Endothelial cell (in vitro differentiated cells): ENCODE data around the gene AQP7. TPM values are rescaled to one million over a fixed set of nuclear protein-coding genes. Genes with fewer than 3 reads are reported as not detected.

ENCODE experiments used
- DNase-seq: peaks from one replicate; pipeline ENCODE4 v3.0.0; 2021; ENCODE audit warnings: low spot score
- H3K27ac Mint-ChIP-seq: one replicate; pipeline ENCODE4 v1.8.0; 2021; ENCODE audit warnings: mixed read lengths, inconsistent platforms; ENCODE audit not compliant: unreplicated experiment
- H3K27me3 Mint-ChIP-seq: one replicate; pipeline ENCODE4 v1.8.0; 2021; ENCODE audit warnings: mild to moderate bottlenecking, moderate library complexity, mixed read lengths, inconsistent platforms; ENCODE audit not compliant: unreplicated experiment
- H3K36me3 Mint-ChIP-seq: one replicate; pipeline ENCODE4 v1.8.0; 2021; ENCODE audit warnings: mild to moderate bottlenecking, low read depth, mixed read lengths, inconsistent platforms; ENCODE audit not compliant: unreplicated experiment
- H3K4me1 Mint-ChIP-seq: one replicate; pipeline ENCODE4 v1.8.0; 2021; ENCODE audit warnings: mild to moderate bottlenecking, mixed read lengths, inconsistent platforms; ENCODE audit not compliant: unreplicated experiment
- H3K4me3 Mint-ChIP-seq: one replicate; pipeline ENCODE4 v1.8.0; 2021; ENCODE audit warnings: mild to moderate bottlenecking, mixed read lengths, inconsistent platforms; ENCODE audit not compliant: unreplicated experiment
- H3K9me3 Mint-ChIP-seq: one replicate; pipeline ENCODE4 v1.8.0; 2021; ENCODE audit warnings: mixed read lengths, inconsistent platforms; ENCODE audit not compliant: unreplicated experiment
- total RNA-seq: library from RNA; stranded (reverse); fragmentation: NEBNext Ultra II Directional; extraction: Animal tissue kit (Norgen Biotek cat#: 25700); gene quantifications from one replicate; pipeline ENCODE4 v1.2.1, GENCODE V29; 2021; ENCODE audit not compliant: unreplicated experiment
- TF ChIP-seq, protein P1 (sequence below): fragments of 200-600 bp; sonication (generic); IDR thresholded peaks from one replicate; pipeline ENCODE4 v1.5.0; 2021; ENCODE audit warnings: antibody characterized with exemption; ENCODE audit not compliant: unreplicated experiment

Gene AQP7
- total RNA-seq, 1 donor from 2014 or later, result 0.64 TPM

- TF ChIP-seq, protein P1, sequence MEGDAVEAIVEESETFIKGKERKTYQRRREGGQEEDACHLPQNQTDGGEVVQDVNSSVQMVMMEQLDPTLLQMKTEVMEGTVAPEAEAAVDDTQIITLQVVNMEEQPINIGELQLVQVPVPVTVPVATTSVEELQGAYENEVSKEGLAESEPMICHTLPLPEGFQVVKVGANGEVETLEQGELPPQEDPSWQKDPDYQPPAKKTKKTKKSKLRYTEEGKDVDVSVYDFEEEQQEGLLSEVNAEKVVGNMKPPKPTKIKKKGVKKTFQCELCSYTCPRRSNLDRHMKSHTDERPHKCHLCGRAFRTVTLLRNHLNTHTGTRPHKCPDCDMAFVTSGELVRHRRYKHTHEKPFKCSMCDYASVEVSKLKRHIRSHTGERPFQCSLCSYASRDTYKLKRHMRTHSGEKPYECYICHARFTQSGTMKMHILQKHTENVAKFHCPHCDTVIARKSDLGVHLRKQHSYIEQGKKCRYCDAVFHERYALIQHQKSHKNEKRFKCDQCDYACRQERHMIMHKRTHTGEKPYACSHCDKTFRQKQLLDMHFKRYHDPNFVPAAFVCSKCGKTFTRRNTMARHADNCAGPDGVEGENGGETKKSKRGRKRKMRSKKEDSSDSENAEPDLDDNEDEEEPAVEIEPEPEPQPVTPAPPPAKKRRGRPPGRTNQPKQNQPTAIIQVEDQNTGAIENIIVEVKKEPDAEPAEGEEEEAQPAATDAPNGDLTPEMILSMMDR, result no peak
- Mint-ChIP-seq H3K27ac (peak overlapping the region; percentile 2), H3K4me1 (peaks cover 11% of the 10 kb centered on the region), H3K9me3 (no peaks in the 10 kb centered on the region), H3K27me3 (no peaks in the 10 kb centered on the region), H3K36me3 (peaks cover 3% of the 10 kb centered on the region), H3K4me3 (no peak overlapping the region)
- DNase-seq, result no peak
Observed at GRCh38 chr9:33354651-33355211, 47.6 kb downstream of the AQP7 start.

DNA sequence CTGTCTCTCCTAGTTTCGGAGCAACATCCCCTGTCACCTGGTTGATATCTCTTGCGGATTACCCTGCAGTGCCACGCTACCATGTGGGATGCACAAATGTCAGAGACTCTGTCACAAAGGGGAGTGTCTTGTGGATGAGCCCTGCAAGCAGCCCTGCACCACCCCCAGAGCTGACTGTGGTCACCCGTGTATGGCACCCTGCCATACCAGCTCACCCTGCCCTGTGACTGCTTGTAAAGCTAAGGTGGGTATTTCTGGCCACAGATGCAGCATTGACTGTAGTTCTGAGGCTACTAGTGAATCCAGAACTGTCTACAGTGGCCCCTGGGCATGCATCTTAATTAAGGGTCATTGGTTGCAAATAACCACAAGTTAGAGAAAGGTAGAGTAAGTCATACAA lies 50.8 kb downstream of the AQP7 start:
- H3K27ac Mint-ChIP-seq, result no peak overlapping the region
- peaks cover 26% of the 10 kb centered on the region for H3K36me3 Mint-ChIP-seq
- H3K4me3 Mint-ChIP-seq, result no peak overlapping the region
- no peaks in the 10 kb centered on the region for H3K27me3 Mint-ChIP-seq
- peaks cover 11% of the 10 kb centered on the region for H3K4me1 Mint-ChIP-seq
- H3K9me3 Mint-ChIP-seq, result no peaks in the 10 kb centered on the region
- TF ChIP-seq, protein P1, result no peak
- no peak for DNase-seq

DNA sequence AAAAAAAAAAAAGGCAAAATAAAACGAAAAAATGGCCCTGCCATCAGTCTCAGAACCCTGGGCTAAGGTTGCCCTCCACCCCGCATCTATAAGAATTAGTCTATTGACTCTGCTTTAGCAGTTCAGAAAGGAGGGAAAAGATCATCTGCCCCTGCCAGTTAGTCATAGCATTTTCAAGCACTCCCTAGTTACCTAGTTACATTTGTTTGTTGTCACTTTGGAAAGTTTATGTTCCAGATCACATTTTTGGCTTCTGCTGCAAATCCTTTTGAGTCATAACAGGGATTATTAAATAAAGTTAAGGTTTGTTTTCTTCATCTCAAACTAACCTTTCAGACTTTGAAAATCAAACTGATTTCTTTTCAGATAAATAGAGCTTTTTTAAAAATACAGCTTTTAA lies 52.1 kb downstream of the AQP7 start:
- Mint-ChIP-seq H3K27me3 (no peaks in the 10 kb centered on the region), H3K4me3 (no peak overlapping the region), H3K9me3 (no peaks in the 10 kb centered on the region), H3K27ac (no peak overlapping the region), H3K4me1 (peaks cover 11% of the 10 kb centered on the region), H3K36me3 (peaks cover 37% of the 10 kb centered on the region)
- TF ChIP-seq, protein P1, result no peak
- no peak for DNase-seq

GRCh38 chr9:33349743-33350142 lies 52.6 kb downstream of the AQP7 start:
- Mint-ChIP-seq H3K4me1 (peaks cover 7% of the 10 kb centered on the region), H3K9me3 (no peaks in the 10 kb centered on the region), H3K4me3 (no peak overlapping the region), H3K27ac (no peak overlapping the region), H3K27me3 (no peaks in the 10 kb centered on the region), H3K36me3 (peaks cover 37% of the 10 kb centered on the region)
- DNase-seq, result no peak
- TF ChIP-seq, protein P1, result no peak

DNA sequence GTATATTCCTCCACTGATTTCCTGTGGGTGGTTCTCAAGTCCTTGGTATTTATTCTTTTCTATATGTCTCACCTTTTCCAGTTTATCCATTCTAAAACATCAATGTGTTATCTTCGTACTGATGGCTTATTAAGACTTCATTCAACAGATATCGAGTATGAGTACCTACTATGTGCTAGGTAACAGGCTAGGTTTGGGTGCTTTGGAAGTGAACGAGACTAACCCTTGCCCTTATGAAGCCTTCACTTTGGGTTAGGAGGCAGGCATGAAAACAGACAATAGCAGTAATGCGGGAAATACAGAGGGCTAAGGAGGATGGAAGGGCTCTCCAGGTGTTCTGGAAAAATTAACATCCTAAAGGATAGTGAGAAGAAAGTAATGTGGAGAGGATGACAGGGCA lies 53.4 kb downstream of the AQP7 start:
- Mint-ChIP-seq H3K4me3 (no peak overlapping the region), H3K36me3 (peaks cover 37% of the 10 kb centered on the region), H3K27me3 (no peaks in the 10 kb centered on the region), H3K27ac (no peak overlapping the region), H3K4me1 (no peaks in the 10 kb centered on the region), H3K9me3 (no peaks in the 10 kb centered on the region)
- DNase-seq, result no peak
- TF ChIP-seq, protein P1, result no peak
